HG02884 (cell line): Measurements from ENCODE around the gene FCER2.
"Not testable (repeated sequence)": the region's sequence is repeated elsewhere in the genome, so short reads cannot be mapped to it uniquely, and the experiment has no call there.

ENCODE experiments used
- ATAC-seq: cut with Tn5 transposase; IDR thresholded peaks from one replicate; pipeline ENCODE4 v1.9.1; 2021; ENCODE audit warnings: mild to moderate bottlenecking, moderate library complexity; ENCODE audit not compliant: unreplicated experiment

The FCER2 gene

GRCh38 chr19:7654401-7654800 is 47.5 kb downstream of the FCER2 start:
- no peak for ATAC-seq

- no peak for ATAC-seq
These were observed 49.8 kb downstream of the FCER2 start for GRCh38 chr19:7652061-7652641.

GRCh38 chr19:7650148-7650547 is 51.8 kb downstream of the FCER2 start:
- ATAC-seq, result no peak

GRCh38 chr19:7648265-7649014 is 53.5 kb downstream of the FCER2 start:
- ATAC-seq, result no peak

- no peak for ATAC-seq
These were observed 54.8 kb downstream of the FCER2 start for GRCh38 chr19:7647156-7647555.

GRCh38 chr19:7646426-7646700 is 55.6 kb downstream of the FCER2 start:
- no peak for ATAC-seq

- no peak for ATAC-seq
These were observed 56.1 kb downstream of the FCER2 start for GRCh38 chr19:7645656-7646425.

GRCh38 chr19:7645163-7645562 is 56.8 kb downstream of the FCER2 start:
- no peak for ATAC-seq

- ATAC-seq, result no peak
These were observed 57.4 kb downstream of the FCER2 start for GRCh38 chr19:7644550-7644877.

- ATAC-seq, result not testable (repeated sequence)
These were observed 58.0 kb downstream of the FCER2 start for GRCh38 chr19:7643629-7644549.

GRCh38 chr19:7643031-7643415 is 58.9 kb downstream of the FCER2 start:
- no peak for ATAC-seq

- no peak for ATAC-seq
These were observed 59.5 kb downstream of the FCER2 start for GRCh38 chr19:7642295-7643030.

GRCh38 chr19:7641290-7642276 is 60.3 kb downstream of the FCER2 start:
- ATAC-seq, result no peak

- no peak for ATAC-seq
These were observed 61.1 kb downstream of the FCER2 start for GRCh38 chr19:7640803-7641202.

- ATAC-seq, result no peak
These were observed 62.0 kb downstream of the FCER2 start for GRCh38 chr19:7639863-7640348.

GRCh38 chr19:7638802-7639465 is 63.0 kb downstream of the FCER2 start:
- ATAC-seq, result no peak
